Muscle of leg (tissue), 11 donors: ENCODE data around the gene ISG15. TPM values are rescaled to one million over a fixed set of nuclear protein-coding genes. Genes with fewer than 3 reads are reported as not detected.

ENCODE experiments used
- DNase-seq: peaks from one replicate; pipeline ENCODE4 v3.0.0; 2013
- H3K27ac ChIP-seq: one replicate; pipeline ENCODE4 v1.5.1; 2013; ENCODE audit warnings: mild to moderate bottlenecking, low read length, control low read depth
- H3K27me3 ChIP-seq: one replicate; pipeline ENCODE4 v1.6.1; 2013; ENCODE audit warnings: low read length; ENCODE audit not compliant: control insufficient read depth, insufficient read depth
- H3K36me3 ChIP-seq: one replicate; pipeline ENCODE4 v1.6.1; 2013; ENCODE audit warnings: low read length; ENCODE audit not compliant: control insufficient read depth, insufficient read depth
- H3K4me1 ChIP-seq: one replicate; pipeline ENCODE4 v1.6.1; 2013; ENCODE audit warnings: low read length; ENCODE audit not compliant: control insufficient read depth, insufficient read depth
- H3K4me3 ChIP-seq: one replicate; pipeline ENCODE4 v1.5.1; 2013; ENCODE audit warnings: low read length, control low read depth
- H3K9me3 ChIP-seq: replicated peaks from 2 replicates; pipeline ENCODE4 v1.6.1; 2013; ENCODE audit warnings: low read depth, low read length; ENCODE audit not compliant: control insufficient read depth
- WGBS: methylation state at CpG from one replicate; pipeline ENCODE4 v1.1.5; 2013; ENCODE audit warnings: missing lambda C conversion rate; ENCODE audit not compliant: insufficient coverage; 5-methylcytosine and 5-hydroxymethylcytosine counted together
- polyA plus RNA-seq, 8 donors: library from polyadenylated mRNA; unstranded; fragments of 120-200 nt; gene quantifications; one replicate each; pipeline versions ENCODE4 v1.2.1 to v1.2.3, GENCODE V29; 2013; ENCODE audit warnings: inconsistent platforms in 1 of 8, low replicate concordance in 1 of 8; ENCODE audit not compliant: insufficient read length in 8 of 8, insufficient read depth in 1 of 8
- total RNA-seq: library from RNA; stranded (reverse); fragments of 120-200 nt; gene quantifications from one replicate; pipeline ENCODE4 v1.2.4, GENCODE V29; 2013

Gene ISG15
- total and polyA plus RNA-seq, 9 donors, result 8.2 to 18.8 (median 12.6) TPM

- Histone ChIP-seq H3K36me3 (peaks cover 5% of the 10 kb centered on the region), H3K27ac (no peak overlapping the region), H3K4me1 (peaks cover 36% of the 10 kb centered on the region), H3K9me3 (no peaks in the 10 kb centered on the region), H3K27me3 (peaks cover 34% of the 10 kb centered on the region), H3K4me3 (no peak overlapping the region)
- 73% methylated on average over 11 of the region's 11 CpGs for WGBS
- DNase-seq, result no peak
Measured at GRCh38 chr1:1031659-1032235, 18.4 kb downstream of the ISG15 start.

GRCh38 chr1:1032424-1032823 is 19.1 kb downstream of the ISG15 start:
- peak overlapping the region; percentile 26 for H3K4me3 ChIP-seq
- DNase-seq, result no peak
- peaks cover 34% of the 10 kb centered on the region for H3K27me3 ChIP-seq
- no peak overlapping the region for H3K27ac ChIP-seq
- H3K4me1 ChIP-seq, result peaks cover 33% of the 10 kb centered on the region
- peaks cover 7% of the 10 kb centered on the region for H3K36me3 ChIP-seq
- 23% methylated on average over 16 of the region's 16 CpGs for WGBS
- H3K9me3 ChIP-seq, result no peaks in the 10 kb centered on the region

DNA sequence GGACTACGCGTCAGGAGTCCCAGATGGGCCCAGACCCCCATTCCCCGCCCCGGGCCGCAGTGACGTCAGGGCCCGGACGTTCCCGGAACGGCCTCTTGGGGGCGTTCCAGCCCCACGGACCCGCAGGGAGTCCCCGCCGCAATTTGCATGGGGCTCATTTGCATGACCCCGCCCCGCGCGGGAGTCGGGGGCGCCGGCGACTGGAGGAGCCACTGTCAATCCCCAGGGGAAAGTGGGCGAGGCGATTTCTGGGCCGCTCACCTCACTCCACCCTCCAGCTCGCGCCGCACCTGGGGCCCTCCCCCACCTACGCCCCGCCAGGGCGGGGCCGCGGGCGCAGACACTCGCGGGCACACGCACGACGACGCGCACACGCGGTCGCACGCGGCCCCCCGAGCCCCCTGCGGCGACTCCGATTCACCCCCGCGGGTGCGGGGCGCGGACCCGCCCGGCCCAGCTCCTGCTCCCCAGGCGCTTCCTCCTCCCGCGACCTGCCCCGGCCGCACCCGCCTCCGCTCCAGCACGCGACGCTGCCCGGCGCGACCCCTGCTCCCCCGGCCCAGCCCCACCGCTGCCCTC is 19.8 kb downstream of the ISG15 start:
- H3K36me3 ChIP-seq, result peaks cover 4% of the 10 kb centered on the region
- H3K4me1 ChIP-seq, result peaks cover 33% of the 10 kb centered on the region
- H3K27me3 ChIP-seq, result peaks cover 36% of the 10 kb centered on the region
- H3K4me3 ChIP-seq, result peak overlapping the region; percentile 26
- H3K27ac ChIP-seq, result no peak overlapping the region
- H3K9me3 ChIP-seq, result no peaks in the 10 kb centered on the region
- DNase-seq, result peak; percentile 82
- WGBS, result 0% methylated on average over 72 of the region's 73 CpGs

- Histone ChIP-seq H3K27me3 (peaks cover 44% of the 10 kb centered on the region), H3K4me1 (peaks cover 33% of the 10 kb centered on the region), H3K36me3 (peaks cover 4% of the 10 kb centered on the region), H3K4me3 (no peak overlapping the region), H3K9me3 (no peaks in the 10 kb centered on the region), H3K27ac (no peak overlapping the region)
- WGBS, result under 1% methylated on average over 68 of the region's 71 CpGs
- DNase-seq, result no peak
Measured at GRCh38 chr1:1033731-1034438, 20.6 kb downstream of the ISG15 start.

GRCh38 chr1:1034439-1034781 is 21.1 kb downstream of the ISG15 start:
- DNase-seq, result no peak
- WGBS, result 26% methylated on average over 27 of the region's 30 CpGs
- peaks cover 37% of the 10 kb centered on the region for H3K4me1 ChIP-seq
- H3K27me3 ChIP-seq, result peaks cover 49% of the 10 kb centered on the region
- H3K9me3 ChIP-seq, result no peaks in the 10 kb centered on the region
- no peak overlapping the region for H3K4me3 ChIP-seq
- H3K36me3 ChIP-seq, result peaks cover 4% of the 10 kb centered on the region
- no peak overlapping the region for H3K27ac ChIP-seq

DNA sequence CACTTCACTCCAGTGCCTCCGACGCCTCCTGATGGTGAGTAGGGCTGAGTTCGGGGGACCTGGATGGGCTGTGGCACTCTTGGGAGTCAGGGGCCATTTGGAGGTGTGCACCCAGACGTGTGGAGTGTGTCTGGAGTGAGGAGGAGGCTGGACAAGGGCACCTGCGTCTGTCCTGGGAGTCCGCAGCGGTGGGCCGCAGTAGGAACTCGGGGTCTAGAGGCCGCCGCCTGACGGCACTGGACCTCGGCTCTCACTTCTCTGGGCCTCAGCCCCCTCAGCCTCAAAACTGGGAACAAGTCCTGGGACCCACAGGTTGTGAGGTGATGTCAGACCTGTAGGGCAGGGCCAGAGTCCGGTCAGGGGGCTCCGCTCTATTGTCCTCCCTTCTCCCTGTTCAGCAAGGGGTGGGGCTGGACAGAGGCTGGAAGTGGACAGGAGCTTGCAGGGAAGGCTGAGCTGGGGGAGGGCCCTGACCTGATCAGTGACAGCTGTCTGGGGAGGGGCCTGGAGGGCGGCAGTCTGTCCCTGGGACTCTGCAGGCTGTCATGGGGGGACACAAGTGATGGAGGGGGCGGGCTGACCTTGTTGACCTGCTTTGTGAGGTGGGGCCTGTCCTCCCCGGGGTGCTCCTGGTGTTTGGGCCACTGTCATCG is 22.1 kb downstream of the ISG15 start:
- Histone ChIP-seq H3K4me1 (peaks cover 46% of the 10 kb centered on the region), H3K4me3 (no peak overlapping the region), H3K36me3 (peaks cover 4% of the 10 kb centered on the region), H3K9me3 (no peaks in the 10 kb centered on the region), H3K27ac (no peak overlapping the region), H3K27me3 (peaks cover 59% of the 10 kb centered on the region)
- WGBS, result 95% methylated on average over 12 of the region's 19 CpGs
- DNase-seq, result no peak

- Histone ChIP-seq H3K9me3 (no peaks in the 10 kb centered on the region), H3K27me3 (peaks cover 52% of the 10 kb centered on the region), H3K36me3 (peaks cover 6% of the 10 kb centered on the region), H3K27ac (no peak overlapping the region), H3K4me3 (no peak overlapping the region), H3K4me1 (peaks cover 29% of the 10 kb centered on the region)
- no peak for DNase-seq
- WGBS, result 85% methylated on average over 22 of the region's 30 CpGs
Measured at GRCh38 chr1:1037366-1038327, 24.4 kb downstream of the ISG15 start.

- no peak for DNase-seq
- 62% methylated on average over 2 of the region's 6 CpGs for WGBS
- Histone ChIP-seq H3K9me3 (no peaks in the 10 kb centered on the region), H3K4me1 (peaks cover 24% of the 10 kb centered on the region), H3K4me3 (no peak overlapping the region), H3K27me3 (peaks cover 46% of the 10 kb centered on the region), H3K27ac (no peak overlapping the region), H3K36me3 (peaks cover 16% of the 10 kb centered on the region)
Measured at GRCh38 chr1:1038694-1039093, 25.4 kb downstream of the ISG15 start.

DNA sequence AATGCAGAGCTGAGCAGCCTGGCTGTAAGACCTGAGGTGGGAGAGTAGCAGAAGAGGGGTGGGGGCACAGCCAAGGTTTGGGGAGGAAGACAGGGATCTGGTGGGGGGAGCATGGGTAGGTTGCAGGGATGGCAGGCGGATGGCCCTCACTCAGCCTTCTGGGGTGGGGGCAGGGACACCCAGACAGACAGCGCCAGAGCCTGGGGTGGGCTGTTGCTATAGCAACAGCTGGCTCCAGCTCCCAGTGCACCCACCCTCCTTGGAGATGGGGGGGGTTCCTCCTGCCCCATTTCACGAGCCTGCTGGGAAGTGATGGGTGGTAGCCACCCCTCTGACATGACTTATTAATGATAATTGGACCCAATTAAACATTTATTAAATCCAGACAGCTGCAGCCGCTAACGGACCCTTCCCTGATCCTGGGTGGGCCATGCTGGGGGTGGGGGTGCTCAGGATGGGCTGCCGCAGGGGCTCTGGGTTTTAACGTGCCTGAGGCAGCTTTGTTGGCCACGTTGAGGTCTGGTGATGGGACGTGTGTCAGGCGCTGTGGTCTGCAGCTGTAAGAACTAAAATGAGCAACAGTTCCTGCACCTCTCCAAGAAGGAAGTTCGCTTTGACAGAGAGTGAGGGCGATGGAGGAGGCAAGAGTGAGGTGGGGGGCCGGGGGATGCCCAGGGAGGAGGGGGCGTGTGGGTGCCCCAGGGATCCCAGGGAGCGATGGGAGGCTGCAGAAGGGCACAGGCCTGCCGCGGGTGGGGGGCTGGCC is 26.0 kb downstream of the ISG15 start:
- Histone ChIP-seq H3K4me1 (peaks cover 19% of the 10 kb centered on the region), H3K4me3 (no peak overlapping the region), H3K27ac (no peak overlapping the region), H3K36me3 (peaks cover 23% of the 10 kb centered on the region), H3K27me3 (peaks cover 41% of the 10 kb centered on the region), H3K9me3 (no peaks in the 10 kb centered on the region)
- no peak for DNase-seq
- 14% methylated on average over 9 of the region's 17 CpGs for WGBS
